GM04503 (cell line): ENCODE measurements around the gene IFIT1.
A peak's percentile ranks its signal among the peaks of the same experiment; 100 is the strongest.
"Not testable (repeated sequence)": the region's sequence is repeated elsewhere in the genome, so short reads cannot be mapped to it uniquely, and the experiment has no call there.

Source experiments
- DNase-seq: peaks from one replicate; pipeline ENCODE4 v3.0.0-alpha.2; 2012; ENCODE audit warnings: low read depth

IFIT1 gene

GRCh38 chr10:89398003-89398749 lies 5.8 kb downstream of the IFIT1 start:
- no peak for DNase-seq

GRCh38 chr10:89399956-89400355 lies 7.5 kb downstream of the IFIT1 start:
- DNase-seq = no peak

GRCh38 chr10:89403043-89403442 lies 10.6 kb downstream of the IFIT1 start:
- no peak for DNase-seq

GRCh38 chr10:89404104-89405047 lies 12.0 kb downstream of the IFIT1 start:
- DNase-seq = no peak

GRCh38 chr10:89406178-89406577 lies 13.8 kb downstream of the IFIT1 start:
- not testable (repeated sequence) for DNase-seq

GRCh38 chr10:89407792-89408191 lies 15.4 kb downstream of the IFIT1 start:
- not testable (repeated sequence) for DNase-seq

GRCh38 chr10:89409282-89409681 lies 16.9 kb downstream of the IFIT1 start:
- DNase-seq = not testable (repeated sequence)

GRCh38 chr10:89410551-89410950 lies 18.1 kb downstream of the IFIT1 start:
- DNase-seq = not testable (repeated sequence)

GRCh38 chr10:89411135-89411534 lies 18.7 kb downstream of the IFIT1 start:
- DNase-seq = not testable (repeated sequence)

- not testable (repeated sequence) for DNase-seq
These were observed 19.9 kb downstream of the IFIT1 start for GRCh38 chr10:89412276-89412675.

GRCh38 chr10:89413398-89413912 lies 21.0 kb downstream of the IFIT1 start:
- no peak for DNase-seq

GRCh38 chr10:89414146-89414878 lies 21.9 kb downstream of the IFIT1 start, which contains the start of gene IFIT5:
TSS of gene IFIT5 (plus strand) at chr10:89414568. CDS start at chr10:89414799, 231 bp downstream.
- DNase-seq = peak; percentile 32

GRCh38 chr10:89414879-89415821 lies 22.7 kb downstream of the IFIT1 start:
- no peak for DNase-seq

GRCh38 chr10:89416465-89416864 lies 24.0 kb downstream of the IFIT1 start:
- no peak for DNase-seq

- DNase-seq = no peak
These were observed 27.1 kb downstream of the IFIT1 start for GRCh38 chr10:89419548-89419947.

- no peak for DNase-seq
These were observed 28.6 kb downstream of the IFIT1 start for GRCh38 chr10:89421018-89421476.

- DNase-seq = no peak
These were observed 32.6 kb downstream of the IFIT1 start for GRCh38 chr10:89425000-89425399.

- DNase-seq = peak; percentile 25
These were observed 33.9 kb downstream of the IFIT1 start for GRCh38 chr10:89426230-89426868.

GRCh38 chr10:89427629-89428028 lies 35.2 kb downstream of the IFIT1 start:
- peak; percentile 45 for DNase-seq

GRCh38 chr10:89428877-89429276 lies 36.5 kb downstream of the IFIT1 start:
- no peak for DNase-seq
